NCI-H146 (cell line): Measurements from ENCODE around the gene CALML6.

ENCODE experiments used
- DNase-seq: peaks from one replicate; lab custom pipeline; 2025; lab: John Stamatoyannopoulos, UW

The CALML6 gene

DNA sequence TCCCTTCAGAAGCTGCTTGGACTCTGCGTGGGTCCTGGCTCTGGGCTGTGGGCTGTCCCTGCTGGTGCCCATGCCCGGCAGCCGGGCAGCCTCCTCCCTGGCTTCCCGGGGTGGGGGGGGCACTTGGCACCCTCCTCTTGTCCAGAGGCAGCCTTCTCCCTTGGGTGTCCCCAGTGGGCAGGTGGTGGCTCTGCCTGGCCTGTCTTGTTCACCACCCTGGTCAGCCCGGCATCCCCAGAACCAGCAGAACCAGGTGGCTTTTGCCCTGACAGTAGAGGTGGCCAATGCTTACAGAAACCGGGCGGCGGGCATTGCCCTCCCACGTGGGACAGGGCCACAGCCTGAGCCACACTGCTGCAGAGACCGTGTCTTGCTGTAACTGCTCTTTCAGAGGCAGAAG lies 50.5 kb downstream of the CALML6 start:
- no peak for DNase-seq

DNA sequence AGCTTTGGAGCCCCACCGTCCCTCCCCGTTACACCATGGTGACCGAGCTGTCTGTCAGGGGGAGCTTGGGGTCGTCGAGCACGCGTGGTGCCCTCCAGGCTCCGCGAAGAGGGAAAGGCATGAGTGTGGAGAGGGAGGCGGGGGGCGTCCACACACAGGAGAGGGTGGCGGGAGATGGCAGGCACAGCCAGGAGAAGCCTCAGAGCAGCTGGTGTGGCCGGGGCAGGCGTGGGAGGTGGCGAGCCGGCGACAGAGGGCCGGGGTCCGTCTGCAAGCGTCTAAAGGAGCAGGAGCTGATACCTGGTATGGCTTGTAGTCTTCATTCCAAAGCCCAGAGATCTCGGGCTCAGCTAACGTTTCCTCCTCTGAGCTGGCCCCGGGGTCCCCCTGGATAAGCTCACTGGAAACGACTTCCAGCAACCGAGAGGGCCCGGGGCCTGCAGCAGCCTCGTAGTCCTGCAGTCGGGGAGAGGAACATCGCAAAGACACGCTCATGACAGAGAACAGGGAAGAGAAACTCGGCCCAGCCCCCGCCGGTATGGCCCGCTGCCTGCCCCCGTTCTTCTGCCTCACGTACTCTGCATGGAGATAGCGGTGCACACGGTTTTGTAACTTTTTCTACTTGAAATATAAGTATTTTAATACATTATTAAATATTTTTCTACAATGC lies 51.1 kb downstream of the CALML6 start:
- no peak for DNase-seq
